Stimulated activated CD4-positive, alpha-beta T cell treated with anti-CD3 and anti-CD28 coated beads, Interleukin-15, amount 100 ng/mL, for 24 hours (primary cell): ENCODE results near the gene IFNAR1.

Experiments
- DNase-seq: peaks from one replicate; pipeline ENCODE4 v3.0.0-alpha.2; 2020

IFNAR1 gene

DNA sequence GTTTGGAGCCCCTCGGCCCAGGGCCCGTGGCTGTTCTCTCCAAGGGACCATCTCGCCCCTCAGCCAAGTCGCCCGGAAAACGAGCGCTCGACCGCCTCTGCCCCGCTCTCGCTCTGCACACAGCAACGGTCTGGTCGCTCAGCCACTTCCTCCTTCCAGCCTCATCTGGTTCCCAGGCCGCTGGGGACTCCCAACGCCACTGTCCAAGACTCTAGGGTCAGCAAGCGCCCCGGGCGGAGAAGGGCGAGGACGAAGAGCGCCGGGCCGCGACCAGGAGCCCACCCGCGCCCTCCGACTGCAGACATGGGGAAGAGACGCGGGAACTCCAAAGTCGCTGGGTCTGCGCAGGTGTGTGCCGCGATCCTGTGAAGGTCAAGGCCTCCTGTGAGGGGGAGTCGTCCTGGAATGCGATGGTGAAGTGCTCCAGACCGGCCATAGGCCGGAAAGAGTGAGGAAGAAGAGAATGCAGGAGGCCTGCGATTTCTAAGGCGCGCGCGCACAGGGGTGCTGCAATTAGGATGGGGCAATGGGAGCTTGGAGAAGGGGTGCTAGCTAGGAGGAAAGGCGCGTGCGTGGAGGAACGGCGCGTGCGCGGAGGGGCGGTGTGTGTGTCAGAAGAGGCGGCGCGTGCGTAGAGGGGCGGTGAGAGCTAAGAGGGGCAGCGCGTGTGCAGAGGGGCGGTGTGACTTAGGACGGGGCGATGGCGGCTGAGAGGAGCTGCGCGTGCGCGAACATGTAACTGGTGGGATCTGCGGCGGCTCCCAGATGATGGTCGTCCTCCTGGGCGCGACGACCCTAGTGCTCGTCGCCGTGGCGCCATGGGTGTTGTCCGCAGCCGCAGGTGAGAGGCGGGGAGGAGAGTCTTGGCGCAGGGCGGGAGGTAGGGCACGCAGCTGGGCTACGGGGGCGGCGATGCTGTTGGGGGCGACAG lies at the start of gene IFNAR1:
IFNAR1 (plus strand) TSS at position 680 of the 931 bp plus-strand sequence; CDS start at position 766, 86 bp downstream.
- DNase-seq = peak; percentile 100

GRCh38 chr21:33278721-33279120 lies 46.0 kb upstream of the IFNAR1 start:
- no peak for DNase-seq

DNA sequence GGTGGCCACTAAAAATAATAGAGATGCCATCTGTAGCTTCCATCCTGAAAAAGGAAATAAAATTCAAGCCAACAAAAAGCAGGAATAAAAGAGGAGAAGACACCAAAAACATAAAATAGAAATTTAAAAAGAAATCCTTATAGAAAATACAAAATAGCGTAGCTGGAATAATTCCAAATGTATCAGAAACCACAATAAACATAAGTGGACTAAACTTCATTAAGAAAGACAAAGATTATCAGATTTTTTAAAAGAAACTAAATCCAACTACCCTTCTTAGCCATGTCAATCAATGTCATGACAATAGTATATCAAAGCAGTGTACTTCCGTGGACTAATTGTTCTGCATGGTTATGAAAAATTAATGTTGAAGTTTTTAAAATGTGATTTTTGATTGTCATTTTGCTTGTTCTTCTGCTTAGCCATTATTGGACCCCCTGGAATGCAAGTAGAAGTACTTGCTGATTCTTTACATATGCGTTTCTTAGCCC lies 45.4 kb upstream of the IFNAR1 start:
- no peak for DNase-seq

GRCh38 chr21:33281096-33281652 lies 43.6 kb upstream of the IFNAR1 start:
- DNase-seq = no peak

DNA sequence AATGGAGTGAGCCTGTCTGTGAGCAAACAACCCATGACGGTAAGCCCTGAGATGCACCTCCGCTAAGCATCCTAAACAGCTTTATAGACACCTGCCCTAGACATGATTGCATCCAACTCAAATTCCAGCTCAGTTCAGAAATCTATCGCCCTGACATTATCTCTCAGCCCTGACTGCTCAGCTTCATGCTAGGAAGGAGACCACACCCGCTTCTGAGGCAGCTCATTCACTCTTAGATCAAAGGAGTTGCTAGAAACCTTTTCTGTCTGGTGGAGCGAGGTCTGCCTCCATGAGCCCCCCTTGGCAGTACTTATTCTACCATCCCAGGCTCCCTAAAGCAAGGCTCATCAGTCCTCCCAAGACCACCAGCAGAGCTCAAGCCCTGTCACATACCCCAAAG lies 41.6 kb upstream of the IFNAR1 start:
- no peak for DNase-seq

DNA sequence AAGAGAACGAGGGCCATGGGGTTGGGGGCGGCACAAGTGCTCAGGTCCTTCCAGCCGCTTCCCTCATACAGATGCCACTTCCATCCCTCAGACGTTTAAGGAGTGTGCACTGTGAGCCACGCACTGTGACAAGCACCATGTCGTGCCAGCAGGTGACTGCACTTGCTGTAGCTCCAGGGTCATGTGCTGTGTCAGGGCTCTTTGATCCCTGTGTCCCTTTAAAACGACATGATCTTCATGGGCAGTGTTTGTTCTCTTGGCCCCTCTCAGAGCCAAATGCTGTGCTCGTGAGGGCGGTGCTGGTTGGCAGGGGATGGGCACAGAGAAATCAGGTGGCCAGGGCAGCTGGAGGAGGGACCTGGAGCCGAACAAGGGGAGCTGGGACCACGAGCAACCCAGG lies 38.7 kb upstream of the IFNAR1 start:
- no peak for DNase-seq

GRCh38 chr21:33286600-33287456 lies 37.9 kb upstream of the IFNAR1 start:
- DNase-seq = no peak

- no peak for DNase-seq
Observed at GRCh38 chr21:33289199-33289819, 35.5 kb upstream of the IFNAR1 start.

GRCh38 chr21:33290441-33290840 lies 34.3 kb upstream of the IFNAR1 start:
- DNase-seq = no peak

DNA sequence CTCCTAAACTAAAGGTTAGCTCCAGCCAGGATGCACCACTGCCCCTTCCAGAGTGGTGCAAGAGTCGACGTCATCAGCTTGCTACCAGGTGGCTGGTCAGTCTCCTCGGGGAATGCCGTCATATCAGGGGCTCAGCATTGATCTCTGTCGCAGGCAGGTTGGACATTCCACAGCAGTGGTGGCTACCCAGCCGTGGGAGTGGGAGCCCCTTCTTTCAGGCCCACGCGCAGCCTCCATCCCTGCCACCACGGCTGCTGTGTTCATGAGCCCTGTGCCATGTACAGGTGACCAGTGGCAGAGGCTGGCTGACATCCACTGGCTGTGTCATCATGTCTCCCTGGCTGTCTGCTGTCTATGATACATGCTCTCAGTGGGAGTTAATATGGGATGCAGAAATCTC lies 33.1 kb upstream of the IFNAR1 start:
- no peak for DNase-seq

DNA sequence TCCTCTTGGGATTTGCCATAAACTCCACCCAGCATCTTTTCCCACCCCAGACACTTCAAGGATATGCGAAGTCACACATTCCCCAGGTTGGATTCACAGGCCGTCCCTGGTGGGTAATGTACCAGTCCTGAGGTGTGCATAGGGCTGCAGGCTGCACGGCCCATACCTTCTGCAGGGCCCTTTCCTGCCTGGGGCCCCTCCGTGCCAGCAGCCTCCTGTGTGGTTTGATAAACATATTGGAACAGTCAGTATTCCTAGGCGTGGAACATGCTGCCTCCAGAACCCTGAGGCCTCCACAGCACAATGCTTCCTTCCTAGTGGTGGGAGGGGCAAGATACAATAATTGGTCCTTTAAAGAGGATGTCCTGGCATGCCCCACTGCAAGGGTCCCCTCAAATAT lies 32.0 kb upstream of the IFNAR1 start:
- no peak for DNase-seq

- DNase-seq = no peak
Observed at GRCh38 chr21:33293136-33293535, 31.6 kb upstream of the IFNAR1 start.

GRCh38 chr21:33293811-33294216 lies 31.0 kb upstream of the IFNAR1 start:
- no peak for DNase-seq

DNA sequence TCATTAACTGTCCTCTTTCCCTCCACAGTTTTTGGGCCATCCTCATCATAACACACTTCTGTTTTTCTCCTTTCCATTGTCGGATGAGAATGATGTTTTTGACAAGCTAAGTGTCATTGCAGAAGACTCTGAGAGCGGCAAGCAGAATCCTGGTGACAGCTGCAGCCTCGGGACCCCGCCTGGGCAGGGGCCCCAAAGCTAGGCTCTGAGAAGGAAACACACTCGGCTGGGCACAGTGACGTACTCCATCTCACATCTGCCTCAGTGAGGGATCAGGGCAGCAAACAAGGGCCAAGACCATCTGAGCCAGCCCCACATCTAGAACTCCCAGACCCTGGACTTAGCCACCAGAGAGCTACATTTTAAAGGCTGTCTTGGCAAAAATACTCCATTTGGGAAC lies 28.6 kb upstream of the IFNAR1 start:
- no peak for DNase-seq

GRCh38 chr21:33299181-33299752 lies 25.5 kb upstream of the IFNAR1 start:
- peak; percentile 58 for DNase-seq

DNA sequence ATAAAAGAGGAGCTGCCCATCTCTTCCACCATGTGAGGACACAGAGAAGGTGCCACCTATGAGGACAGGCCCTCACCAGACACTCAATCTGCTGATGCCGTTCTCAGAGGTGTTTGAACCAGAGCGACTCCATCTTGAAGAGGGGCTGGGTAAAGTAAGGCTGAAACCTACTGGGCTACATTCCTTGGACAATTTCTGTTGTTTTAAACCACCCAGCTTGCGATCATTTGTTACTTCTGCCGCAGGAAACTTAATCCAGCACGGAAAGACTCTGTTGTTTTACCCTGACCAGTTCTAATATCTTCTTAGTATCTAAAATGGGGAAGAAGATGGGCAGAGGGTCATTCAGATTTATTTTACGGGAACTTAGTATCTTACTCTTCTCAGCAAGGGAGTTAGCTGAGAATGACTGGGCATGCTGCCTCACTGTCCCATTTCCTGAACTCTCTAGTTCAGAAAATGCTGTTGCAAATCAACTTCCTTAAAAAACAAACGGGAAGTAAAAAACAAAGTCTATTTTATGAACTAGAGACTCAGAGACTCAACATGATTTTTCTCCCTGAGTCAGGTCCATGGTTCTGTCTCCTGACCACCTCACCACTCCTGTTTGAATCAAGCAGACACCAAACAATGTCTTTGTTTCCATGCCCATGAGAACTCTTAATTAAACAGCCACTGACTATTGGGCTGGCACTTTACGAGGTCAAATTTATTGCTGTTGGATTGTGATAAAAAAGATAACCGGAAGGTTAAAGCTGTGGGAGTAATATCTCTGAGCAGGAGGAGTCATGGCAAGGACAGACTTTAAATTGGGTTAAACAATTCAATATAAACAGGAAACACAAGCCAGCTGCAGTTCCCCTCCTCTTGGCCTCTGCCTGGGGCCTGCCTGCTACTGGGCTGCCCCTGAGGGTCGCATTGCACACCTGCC lies 23.8 kb upstream of the IFNAR1 start:
- DNase-seq = no peak

DNA sequence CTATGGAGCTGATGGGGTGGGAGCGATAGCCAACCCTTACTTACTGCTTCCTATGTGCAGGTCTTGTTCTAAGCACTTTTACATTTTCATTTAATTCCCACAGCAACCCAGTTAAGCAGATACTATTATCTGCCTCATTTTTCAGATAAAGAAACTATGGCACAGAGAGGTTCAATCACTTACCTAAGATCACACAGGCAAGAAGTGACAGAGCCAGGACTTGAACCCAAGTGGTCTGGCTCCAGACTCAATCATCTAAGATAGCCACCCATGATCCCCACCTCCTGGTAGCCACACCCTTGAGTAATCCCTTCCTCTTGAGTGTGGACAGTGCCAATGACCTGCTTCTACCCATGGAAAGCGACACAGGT lies 23.2 kb upstream of the IFNAR1 start:
- no peak for DNase-seq

- DNase-seq = no peak
Observed at GRCh38 chr21:33302055-33302454, 22.7 kb upstream of the IFNAR1 start.

GRCh38 chr21:33302796-33303195 lies 22.0 kb upstream of the IFNAR1 start:
- DNase-seq = no peak

DNA sequence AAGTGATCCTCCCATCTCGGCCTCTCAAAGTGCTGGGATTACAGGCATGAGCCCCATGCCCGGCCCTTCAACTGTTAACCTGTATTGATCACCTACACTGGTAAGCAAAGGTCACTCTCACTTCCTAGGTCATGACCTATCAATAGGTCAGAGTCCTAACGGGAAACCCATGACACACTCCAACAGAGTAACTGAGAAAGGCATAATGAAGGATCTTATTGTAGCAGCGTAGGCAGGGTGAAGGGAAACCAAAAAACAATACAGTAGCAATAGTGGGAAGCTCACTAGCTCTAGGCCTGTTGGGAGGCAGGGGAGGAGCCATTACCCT lies 19.5 kb upstream of the IFNAR1 start:
- no peak for DNase-seq

DNA sequence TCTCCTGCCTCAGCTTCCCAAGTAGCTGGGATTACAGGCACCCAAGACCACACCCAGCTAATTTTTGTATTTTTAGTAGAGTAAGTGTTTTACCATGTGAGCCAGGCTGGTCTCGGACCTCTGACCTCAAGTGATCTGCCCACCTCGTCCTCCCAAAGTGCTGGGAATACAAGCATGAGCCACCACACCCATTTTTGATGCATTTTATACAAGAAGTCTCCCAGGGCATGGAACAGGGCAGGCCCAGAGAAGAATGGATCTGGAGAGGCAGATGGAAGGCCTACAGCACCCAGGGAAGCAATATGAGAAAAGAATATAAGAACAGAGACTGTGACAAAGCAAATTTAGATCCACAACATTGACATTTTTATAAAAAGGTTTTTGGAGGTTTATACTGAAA lies 18.8 kb upstream of the IFNAR1 start:
- no peak for DNase-seq
